HTERT RPE-1 (cell line): Measurements from ENCODE around the gene LAIR1.
"Not testable (repeated sequence)": the region's sequence is repeated elsewhere in the genome, so short reads cannot be mapped to it uniquely, and the experiment has no call there.

Source experiments
- in situ Hi-C: fragments of 300-500 bp; cut with MboI; formaldehyde crosslinking; loops from 4 replicates; pipeline ENCODE4 v1.14.3; 2020; ENCODE audit warnings: low sequenced_read_pairs

The LAIR1 gene

DNA sequence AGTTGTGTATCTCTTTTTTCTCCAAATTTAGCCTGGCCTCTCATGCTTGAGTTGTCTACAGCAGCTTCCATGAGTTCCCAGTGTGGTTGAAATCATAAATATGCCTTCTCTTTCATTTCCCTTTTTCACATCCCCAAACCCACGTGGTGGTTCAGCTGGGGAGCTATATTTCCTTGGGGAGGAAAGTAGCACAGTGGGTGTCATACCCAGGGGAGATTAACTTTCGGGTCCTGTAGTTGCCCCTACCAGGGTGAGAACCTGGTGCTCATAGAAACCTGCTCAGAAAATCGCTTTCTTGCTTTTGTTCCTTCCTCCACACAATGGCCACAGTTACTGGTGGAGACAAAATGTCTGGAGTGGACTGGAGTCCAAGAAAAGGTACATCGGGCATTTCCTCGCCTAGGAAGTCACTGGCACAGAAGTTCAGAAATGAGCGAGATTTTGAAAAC is 18.8 kb downstream of the LAIR1 start:
- in situ Hi-C loops: no loop called here

DNA sequence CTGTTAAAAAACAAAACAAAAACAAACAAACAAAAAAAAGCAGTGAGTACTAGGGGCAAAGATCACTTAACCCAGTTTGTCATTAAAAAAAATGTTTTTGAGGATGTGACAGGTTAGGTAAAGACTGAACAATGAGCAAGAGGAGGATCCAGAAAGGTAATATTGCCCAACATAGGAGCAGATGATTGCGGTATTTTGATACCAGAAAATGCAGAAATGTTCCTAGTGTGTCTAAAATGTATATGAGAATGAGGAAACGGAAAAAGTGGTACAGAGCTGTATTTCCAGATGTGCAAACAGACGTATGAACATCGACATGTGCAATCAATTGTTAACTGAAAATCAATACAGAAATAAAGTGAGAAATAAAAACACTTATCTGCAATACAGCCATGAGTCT is 20.9 kb downstream of the LAIR1 start:
- in situ Hi-C loops: no loop called here

DNA sequence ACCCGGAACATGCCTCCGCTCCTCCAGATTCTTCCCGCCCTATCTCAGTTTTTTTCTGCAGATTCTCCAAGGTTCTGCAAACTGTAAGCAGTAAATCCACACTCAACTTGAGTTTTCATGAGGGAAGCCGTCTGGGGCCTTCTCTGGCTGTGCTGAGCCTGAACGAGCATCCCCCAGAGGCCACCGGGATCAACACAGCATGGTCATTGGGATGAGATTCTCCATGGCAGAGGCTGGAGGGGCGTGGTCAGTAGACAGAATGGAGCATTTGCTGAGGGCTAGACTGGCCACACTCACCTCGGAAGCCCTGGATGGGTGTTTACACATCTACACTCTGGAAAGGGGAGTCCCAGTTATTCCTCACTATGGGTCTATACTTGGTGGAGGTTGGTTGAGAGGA is 23.4 kb downstream of the LAIR1 start:
- in situ Hi-C loops: no loop called here

DNA sequence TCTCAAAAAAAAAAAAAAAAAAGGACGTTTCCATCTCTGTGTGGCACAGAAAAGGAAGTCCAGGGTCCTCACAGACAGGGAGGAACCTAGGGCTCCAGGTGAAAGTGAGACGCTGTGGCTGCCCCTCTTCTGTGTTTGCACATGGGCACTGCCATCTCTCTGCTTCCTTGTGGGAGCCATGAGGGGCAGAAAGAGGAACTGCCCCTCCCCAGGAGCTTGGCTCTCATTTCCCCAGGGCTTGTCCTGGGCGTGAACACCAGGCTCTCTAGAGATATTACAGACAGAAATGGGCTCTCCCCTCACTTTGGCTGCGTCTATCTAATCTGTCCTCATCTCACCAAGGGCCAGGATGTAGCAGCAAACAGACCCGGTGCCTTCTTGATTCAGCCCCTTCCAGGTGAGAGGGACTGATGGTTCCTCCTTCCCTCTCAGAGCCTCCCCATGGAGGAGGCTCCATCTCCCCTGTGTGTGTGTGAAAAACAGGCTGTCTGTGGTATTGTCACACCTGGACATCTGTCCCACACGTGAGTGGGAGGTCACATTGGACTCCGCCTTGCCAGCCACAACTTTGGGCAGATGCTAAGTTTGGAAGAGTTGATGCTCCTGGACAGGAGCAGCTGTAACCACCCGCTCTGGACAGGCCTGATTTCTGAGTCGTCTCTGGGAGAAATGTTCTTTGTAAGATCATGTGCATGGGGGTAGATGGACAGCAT is 24.9 kb downstream of the LAIR1 start:
- in situ Hi-C loops: no loop called here

DNA sequence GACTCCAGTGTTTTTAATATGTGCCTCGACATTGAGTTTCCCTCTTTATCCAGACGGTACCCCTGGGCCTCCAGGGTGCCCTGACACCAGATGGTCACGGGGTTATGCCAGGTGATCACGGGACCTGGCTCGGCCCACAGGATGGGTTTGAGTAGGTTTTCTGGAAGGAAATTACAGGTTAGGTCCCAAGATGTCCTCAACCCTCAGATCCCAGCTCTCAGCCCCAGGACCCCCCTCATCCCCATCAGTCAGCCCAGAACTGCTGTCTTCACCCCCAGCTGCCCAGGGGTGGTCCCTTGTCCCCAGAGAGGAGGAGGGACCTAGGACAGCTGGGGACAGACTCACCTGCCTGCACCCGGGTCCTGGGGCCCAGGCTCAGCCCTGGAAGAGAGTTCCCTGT is 26.2 kb downstream of the LAIR1 start:
- in situ Hi-C loops: no loop called here

DNA sequence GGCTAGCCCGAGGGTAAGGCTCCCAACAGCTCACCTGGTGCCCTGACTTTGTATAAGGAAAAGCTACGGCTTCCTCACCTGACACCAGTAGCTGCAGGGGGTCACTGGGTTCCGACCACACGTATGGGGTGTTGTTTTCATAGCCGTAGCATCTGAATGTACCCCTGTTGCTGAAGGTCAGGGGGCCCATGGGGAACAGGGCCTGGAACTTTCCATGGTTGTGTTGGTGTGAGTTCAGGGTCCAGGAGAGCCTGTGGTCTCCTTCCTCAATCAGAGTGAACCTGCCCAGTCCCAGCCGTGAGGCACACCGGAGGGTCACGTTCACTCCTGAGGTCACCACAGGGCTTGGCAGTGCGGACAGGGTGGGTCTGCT is 26.9 kb downstream of the LAIR1 start:
- in situ Hi-C loops: no loop called here

DNA sequence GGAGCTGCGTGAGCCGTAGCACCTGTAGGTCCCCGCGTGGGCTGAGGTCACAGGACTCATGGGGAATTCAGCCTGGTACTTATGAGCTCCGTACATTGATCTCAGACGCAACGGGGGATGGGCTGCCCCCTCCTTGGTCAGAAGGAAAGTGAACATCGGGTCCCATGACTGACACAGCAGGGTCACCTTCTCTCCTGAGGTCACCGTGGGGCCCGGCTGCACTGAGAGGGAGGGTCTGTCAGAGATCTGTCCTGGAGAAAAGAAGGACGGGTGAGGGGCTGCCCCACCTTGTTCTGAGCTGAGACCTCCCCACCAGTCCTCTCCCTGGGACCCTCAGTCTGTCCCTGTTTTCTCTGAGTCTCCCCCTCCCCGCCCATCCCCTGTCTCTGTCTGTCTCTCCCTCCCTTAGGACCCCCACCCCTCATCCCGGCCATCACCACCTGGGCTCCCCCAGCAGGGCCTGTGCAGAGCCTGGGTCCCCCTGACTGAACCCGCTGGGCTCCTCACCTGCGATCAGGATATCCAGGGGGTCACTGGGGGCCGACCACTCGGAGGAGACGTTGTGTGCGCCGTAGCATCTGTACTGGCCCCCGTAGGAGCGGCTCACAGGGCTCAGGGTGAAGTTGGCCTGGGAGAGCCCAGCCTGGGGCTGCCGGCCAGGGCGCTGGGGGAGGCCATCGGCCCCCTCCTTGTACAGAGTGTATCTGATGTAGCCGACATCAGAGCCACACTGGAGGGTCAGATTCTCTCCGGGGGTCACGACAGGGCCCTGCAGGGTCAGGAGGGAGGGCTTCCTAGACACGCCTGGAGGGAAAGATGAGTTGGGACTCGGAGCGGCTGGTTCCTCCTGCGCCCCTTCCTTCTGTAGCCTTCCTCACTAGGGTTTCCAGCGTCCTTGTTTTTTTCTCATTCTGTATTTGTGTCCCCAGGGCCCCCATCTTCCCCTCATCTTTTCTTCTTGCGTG is 27.6 kb downstream of the LAIR1 start:
- in situ Hi-C loops: no loop called here

DNA sequence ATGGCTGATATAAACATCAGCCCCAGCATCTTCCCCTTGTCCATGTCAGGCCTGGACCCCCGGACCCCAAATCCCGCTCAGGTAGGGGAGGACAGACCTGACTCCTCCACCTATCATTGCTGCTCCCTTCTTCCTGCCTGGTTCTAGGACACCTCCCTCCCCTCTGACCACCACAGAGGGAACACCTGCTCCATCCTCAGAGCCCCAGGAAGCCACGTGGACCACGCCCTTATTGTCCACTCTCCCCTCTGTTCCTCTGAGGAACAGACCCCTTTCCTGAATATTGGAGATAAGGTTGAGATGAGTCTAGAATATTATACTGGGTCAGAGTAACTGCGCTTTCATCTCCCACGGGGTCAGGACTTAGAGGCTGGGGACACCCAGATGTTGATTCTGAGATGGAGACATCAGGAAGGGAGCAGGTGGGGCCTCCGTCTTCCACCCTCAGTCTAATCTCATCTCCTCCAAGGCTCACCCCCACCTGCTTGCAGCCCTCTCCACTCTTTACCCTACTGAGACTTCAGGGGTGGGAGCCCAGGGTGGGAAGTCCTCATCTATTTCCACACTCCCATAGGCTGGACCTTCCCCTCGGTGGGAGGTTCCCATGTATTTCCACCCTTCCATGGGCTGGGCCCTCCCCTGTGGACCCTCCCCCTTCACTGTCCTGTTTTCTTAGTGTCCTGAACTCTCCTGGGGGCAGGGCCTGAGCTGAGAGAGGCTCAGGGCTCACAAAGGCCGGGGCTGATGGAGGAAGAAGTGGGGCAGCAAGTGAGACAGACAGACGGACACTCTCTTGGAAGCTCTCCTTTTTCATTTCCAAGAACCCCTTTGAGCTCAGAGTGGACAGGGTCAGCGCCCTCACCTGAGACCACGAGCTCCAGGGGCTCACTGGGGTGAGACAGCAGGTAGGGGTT is 28.5 kb downstream of the LAIR1 start:
- in situ Hi-C loops: no loop called here

DNA sequence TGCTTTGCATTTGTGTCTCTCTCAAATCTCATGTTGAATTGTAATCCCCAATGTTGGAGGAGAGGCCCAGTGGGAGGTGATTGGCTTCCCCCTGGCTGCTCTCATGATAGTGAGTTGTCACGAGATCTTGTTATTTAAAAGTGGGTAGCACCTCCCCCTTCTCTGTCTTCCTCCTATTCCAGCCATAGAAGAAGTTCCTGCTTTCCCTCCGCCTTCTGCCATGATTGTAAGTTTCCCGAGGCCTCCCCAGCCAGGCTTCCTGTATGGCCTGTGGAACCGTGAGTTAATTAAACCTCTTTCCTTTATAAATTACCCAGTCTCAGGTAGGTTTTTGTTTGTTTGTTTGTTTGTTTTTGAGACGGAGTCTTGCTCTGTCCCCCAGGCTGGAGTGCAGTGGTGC is 29.6 kb downstream of the LAIR1 start:
- in situ Hi-C loops: no loop called here

DNA sequence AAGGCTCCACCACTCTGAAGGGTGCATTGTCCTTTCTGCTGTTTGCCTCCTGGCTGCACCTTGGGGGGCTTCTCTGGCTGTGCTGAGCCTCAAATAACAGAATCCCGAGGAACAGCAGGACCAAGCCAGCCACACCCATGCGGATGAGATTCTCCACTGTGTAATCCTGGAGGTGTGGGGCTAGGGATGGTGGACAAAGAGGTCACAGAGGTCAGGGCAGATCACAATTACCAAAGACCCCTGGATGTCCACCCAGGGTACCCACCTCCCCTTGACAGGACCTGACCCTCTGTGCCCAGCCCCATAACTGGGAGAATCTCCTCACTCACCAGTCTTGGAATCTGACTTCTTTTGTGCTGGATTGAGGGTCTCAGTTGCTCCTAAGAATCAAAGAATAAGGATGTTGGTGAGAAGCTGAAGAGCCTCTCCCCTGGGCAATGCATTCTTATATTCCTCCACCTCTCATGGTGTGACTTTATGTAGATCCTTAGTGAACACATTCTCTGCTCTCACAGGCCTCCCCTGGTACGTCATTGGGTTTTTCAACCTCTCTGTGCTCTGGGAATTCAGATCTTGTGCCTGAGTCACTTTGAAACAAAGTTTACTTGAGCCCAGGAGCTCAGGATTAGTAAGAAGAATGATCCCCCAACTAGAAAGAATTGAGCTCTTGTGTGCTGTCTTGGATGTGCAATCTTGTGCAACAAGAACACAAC is 31.0 kb downstream of the LAIR1 start:
- in situ Hi-C loops: no loop called here

DNA sequence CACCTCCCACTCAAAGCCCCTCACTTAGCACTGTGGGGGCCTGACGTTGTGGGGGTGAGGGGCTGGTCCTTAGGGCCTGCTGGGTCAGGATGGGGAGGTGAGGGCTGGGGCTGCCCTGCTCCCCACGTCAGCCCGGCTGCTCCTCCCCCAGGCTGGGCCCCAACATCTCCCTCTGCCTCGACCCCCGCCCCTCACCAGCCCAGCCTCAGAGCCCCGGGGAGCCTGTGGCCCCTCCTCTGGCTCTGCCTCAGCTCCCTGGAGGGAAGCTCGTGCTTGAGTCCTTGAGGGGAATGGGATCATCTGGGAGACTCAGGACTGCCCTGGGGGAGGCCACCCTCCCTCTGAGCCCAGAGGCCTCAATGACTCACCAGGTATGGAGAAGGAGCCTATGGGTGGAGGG is 32.6 kb downstream of the LAIR1 start:
- in situ Hi-C loops: no loop called here

DNA sequence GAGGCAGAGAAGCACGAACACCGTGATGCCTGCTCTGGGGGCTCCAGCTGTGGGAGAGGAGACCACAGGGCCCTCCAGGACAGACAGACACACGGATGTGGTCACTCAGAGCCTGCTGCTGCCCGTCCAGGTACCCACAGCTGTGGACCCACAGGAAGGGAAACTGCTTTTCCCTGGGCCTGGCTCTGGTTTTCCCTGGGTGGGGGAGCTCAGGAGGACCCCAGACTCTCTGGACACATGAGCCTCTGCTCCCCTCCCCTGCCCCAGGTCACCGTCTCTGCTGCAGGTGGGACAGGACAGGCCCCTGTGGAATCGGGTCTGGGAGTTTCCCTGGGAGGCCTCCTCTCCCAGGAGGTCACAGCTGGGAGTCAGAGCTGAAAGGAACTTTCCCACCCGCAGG is 33.1 kb downstream of the LAIR1 start:
- in situ Hi-C loops: no loop called here

DNA sequence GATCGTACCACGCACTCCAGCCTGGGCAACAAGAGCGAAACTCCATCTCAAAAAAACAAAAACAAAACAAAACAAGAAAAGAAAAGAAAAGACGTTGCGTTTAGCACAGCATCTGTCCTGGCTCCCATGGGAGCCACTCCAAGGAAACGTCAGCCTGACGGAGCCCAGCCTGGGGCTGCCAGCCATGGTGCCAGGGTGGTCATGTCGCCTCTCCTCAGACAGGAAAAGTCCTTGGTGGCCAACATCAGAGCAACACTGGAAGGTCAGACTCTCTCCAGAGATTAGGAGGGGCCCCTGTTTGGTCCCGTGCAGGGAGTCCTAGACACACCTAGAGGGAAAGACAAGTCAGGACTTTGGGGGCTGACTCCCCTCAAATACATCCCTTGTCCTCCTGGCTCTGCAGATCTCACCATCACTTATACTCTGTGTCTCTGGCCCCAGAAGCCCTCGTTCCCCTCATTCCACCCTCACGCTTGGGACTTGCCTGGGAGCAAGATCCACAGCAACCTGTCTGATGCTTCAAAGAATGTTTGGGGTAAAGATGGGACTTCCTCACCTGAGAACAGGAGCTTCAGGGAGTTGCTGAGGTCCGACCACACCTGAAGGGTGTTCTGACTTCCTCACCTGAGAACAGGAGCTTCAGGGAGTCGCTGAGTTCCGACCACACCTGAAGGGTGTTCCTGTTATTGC is 35.1 kb downstream of the LAIR1 start:
- in situ Hi-C loops: no loop called here

DNA sequence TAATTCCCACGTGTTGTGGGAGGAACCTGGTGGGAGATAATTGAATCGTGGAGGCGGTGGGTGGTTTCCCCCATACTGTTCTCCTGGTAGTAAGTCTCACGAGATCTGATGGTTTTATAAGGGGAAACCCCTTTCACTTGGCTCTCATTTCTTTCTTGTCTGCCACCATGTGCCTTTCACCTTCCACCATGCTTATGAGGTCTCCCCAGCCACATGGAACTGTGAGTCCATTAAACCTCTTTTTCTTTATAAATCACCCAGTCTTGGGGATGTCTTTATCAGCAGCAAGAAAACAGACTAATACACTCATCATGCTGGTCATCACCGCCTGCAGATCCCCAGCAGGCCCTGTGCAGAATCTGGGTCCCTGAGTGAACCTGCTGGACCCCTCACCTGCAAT is 36.0 kb downstream of the LAIR1 start:
- in situ Hi-C loops: not testable (repeated sequence)

DNA sequence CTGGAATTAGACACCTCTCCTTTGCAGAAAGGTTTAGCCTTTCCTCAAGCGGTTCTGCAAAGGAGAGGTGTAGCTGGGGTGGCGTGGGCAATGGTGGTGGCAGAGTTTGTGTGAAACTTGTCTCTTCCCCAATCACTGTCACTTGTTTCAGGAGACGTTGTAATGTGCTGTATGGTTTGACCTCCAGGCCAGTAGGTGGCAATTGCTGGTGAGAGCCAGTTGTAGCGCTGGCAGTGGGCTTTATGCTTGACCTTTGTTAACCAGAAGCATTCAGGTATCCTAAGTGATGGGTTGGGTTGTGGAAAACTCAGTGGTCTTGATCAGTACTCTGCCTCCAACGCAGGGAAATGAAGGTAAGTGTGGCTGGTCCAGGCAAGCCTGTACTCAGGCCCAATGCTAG is 39.1 kb downstream of the LAIR1 start:
- in situ Hi-C loops: no loop called here

DNA sequence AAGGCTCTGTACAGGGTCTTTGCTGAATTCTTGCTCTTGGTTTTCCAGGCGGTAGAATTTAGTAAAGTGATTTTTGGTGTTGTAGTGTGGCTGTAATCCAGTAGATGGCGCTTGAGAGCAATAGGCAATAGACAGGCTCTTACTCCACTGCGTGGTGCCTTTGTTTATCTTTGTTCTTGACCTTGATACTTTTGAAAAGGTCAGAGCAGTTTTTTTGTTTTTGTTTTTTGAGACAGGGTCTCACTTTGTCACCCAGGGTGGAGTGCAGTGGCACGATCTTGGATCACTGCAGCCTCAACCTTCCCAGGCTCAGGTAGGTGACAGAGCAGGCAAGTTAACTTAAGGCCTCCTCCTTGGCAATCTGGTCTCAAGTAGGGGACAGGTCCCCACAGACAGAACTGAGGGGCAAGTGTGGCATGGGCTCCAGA is 39.5 kb downstream of the LAIR1 start:
- in situ Hi-C loops: no loop called here

DNA sequence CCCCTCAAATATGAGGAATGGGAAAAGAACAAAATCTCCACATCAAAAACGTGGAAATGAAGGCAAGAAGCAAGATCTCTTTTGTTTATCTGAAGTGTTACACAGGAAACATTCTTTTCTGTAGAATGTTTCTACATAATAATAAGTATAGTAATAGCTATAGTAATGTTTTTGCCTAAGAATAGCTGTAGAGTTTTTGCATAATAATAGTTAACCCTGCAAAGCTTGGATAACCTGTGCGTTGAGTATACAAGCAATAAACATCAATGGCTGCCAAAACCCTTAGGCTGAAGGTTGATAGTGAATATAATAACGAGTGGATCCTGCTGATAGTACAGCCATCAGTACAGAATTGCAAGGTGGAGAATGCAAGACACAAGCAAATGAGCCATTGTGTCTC is 40.7 kb downstream of the LAIR1 start:
- in situ Hi-C loops: no loop called here

DNA sequence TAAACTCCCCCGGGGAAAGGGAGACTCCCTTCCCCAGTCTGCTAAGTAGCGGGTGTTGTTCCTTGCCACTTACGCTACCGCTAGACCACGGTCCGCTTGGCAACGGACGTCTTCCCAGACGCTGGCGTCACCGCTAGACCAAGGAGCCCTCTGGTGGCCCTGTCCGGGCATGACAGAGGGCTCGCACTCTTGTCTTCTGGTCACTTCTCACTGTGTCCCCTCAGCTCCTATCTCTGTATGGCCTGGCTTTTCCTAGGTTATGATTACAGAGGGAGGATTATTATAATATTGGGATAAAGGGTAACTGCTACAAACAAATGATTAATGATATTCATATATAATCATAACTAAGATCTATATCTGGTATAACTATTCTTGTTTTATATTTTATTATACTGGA is 41.8 kb downstream of the LAIR1 start:
- in situ Hi-C loops: not testable (repeated sequence)

DNA sequence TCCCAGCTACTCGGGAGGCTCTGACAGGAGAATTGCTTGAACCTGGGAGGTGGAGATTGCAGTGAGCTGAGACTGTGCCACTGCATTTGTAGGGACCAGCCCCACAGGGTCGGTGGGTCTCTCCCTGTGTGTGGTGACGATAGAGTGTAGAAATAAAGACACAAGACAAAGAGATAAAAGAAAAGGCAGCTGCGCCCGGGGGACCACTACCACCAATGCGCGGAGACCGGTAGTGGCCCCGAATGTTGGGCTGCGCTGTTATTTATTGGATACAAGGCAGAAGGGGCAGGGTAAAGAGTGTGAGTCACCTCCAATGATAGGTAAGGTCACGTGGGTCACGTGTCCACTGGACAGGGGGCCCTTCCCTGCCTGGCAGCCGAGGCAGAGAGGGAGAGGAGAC is 42.4 kb downstream of the LAIR1 start:
- in situ Hi-C loops: not testable (repeated sequence)
